NCI-H345 (cell line): Measurements from ENCODE around the gene CCDC90B.

Experiments used
- DNase-seq: peaks from one replicate; lab custom pipeline; 2025; lab: John Stamatoyannopoulos, UW

The CCDC90B gene

DNA sequence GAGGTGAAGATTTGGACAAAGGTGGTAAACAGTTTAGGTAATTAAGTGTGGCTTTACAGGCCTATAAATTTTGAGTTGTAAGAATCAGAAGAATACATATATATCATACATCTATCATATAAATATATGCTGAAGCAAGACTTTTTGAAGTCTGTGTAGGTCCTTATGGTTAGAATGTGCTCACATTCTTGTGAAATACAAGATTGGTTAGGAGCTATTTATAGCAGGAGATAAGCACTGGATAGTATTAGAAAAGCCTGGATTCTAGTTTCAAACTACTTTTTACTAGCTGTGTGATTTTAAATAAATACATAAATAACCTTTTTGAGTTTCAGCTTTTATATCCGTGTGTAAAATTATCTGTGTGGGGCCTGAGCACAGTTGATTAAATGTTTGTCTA is 50.3 kb downstream of the CCDC90B start:
- DNase-seq, result no peak

DNA sequence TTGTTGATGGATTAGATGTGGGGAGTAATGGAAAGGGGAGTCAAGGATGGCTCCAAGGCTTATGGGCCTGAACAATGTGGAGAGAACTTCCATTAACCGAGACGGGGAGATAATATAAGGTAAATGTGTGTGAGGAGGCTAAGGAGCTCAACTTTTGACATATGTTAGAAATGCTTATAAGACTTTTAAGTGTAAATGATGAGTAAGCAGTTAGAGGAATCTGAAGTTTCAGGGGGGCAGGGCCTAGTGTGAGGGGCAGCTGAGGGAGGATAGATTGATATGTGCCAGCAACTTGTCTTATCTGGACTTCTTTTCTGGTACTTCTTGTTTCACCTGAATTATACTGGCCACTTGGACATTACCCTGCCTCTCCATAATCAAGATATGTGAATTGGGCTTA is 62.7 kb downstream of the CCDC90B start:
- DNase-seq, result no peak

DNA sequence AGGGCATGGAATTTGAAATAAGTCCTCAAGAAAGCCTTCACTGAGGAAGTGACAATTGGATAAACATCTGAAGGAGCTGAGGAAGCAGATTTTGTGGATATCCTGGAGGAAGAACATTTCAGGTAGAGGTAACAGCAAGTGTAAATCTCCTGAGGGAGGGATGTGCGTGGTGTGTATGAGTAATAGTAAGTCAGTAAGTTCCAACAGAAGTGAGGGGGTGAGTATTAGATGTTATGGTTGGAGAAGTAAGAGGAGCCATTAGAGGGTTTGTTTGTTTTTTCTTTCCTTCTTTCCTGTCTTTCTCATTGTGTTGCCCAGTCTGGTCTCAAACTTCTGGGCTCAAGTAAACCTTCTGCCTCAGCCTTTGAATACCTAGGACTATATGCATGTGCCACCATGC is 63.7 kb downstream of the CCDC90B start:
- no peak for DNase-seq

DNA sequence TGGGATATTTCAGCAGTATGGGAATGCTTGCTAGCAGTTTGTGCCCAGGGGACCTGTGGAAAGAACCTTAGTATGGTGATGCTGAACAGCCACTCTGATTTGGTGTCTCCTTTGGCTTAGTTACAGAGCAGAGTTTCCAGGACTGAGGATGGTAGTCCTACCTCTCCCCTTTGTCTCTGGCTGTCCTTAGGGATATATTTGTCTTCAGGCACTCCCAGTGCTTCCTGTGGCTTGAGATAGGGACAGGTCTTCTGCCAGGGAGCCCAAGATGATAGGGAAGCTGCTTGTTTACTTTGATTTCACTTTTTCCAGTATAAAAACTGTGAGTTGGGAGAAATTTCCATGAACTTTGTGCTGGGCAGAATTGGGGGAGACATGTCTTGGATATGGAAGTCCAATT is 64.5 kb downstream of the CCDC90B start:
- no peak for DNase-seq

DNA sequence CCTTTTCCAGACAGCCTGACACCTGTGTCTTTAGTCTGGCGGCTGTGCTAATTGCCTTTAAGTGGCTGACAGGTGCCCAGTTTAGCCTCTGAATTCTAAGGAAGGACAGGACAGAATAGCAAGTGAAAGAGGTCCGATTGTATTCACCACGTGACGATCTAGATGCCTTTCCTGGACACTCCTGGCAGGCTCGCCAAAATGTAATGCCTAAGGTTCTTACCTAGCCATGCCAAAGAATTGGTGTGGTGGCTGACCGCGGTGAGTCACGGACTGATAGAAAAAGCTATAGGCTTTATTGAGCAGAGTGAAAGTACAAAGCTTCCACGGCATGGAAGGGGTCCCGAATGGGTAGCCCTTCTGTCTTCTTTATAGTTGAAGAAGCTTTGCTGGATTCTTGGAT is 65.9 kb downstream of the CCDC90B start:
- no peak for DNase-seq

DNA sequence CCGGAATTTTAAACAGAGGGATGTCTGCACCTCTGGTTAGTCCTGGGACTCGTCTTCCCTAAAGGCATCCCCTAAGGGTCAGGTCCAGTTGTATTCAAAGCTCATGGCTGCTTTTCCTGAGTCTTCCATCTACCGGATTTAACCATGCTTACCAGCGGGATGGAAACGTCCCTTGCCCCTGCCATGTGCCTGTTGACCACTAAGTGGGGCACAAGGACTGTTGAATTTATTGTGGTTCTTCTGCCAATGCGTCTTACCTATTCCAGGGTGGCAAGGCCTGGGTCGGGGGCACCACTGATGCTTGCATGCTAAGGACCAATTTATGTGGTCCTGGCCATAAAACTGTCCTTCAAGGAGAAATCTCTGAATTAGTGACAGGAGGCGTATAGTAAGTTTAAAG is 67.1 kb downstream of the CCDC90B start:
- no peak for DNase-seq
